ENCODE results near the gene DNM3.

The DNM3 gene

GRCh38 chr1:172323686-172324085 lies 482.4 kb downstream of the DNM3 start:
- H3K9me3 ChIP-seq (ENCODE audit: control insufficient read depth, insufficient read depth, low read depth, low read length): no peaks in the 10 kb centered on the region
- no peak overlapping the region for H3K27ac ChIP-seq (ENCODE audit: extremely low read depth, low read depth, low read length)
- ChIA-PET POLR2A (interaction anchor here (1.3 kb wide), 1 partner anchor 36 kb away, joined by 4 read pairs; no protein-coding TSS in a partner anchor), CTCF (interaction anchor here (0.6 kb wide), 1 partner anchor 98 kb away, joined by 3 read pairs; no protein-coding TSS in a partner anchor)
- H3K36me3 ChIP-seq (ENCODE audit: control insufficient read depth in 2 of 2, insufficient read depth in 1 of 2, low read length in 2 of 2): no peaks in the 10 kb centered on the region
- TF ChIP-seq ZNF175 (tag by site-specific recombination; IDR thresholded peaks at IDR 0.05): no peak
- no peak overlapping the region for H3K4me3 ChIP-seq (ENCODE audit: low read depth, low read length)
- peaks cover 8% of the 10 kb centered on the region for H3K4me1 ChIP-seq (ENCODE audit: control insufficient read depth, insufficient read depth, low read length)

- CTCF ChIA-PET: interaction anchor here (0.6 kb wide), 1 partner anchor 98 kb away, joined by 3 read pairs; no protein-coding TSS in a partner anchor
- H3K27ac ChIP-seq (ENCODE audit: extremely low read depth, low read depth, low read length): no peak overlapping the region
- H3K4me3 ChIP-seq (ENCODE audit: low read depth, low read length): no peak overlapping the region
- TF ChIP-seq ZNF600 (tag by site-specific recombination; IDR thresholded peaks at IDR 0.05) (no peak), ZBTB20 (tag by site-specific recombination; IDR thresholded peaks at IDR 0.05) (no peak), HOXC10 (CRISPR knock-in tag; IDR thresholded peaks at IDR 0.05) (no peak), TSHZ1 (tag by site-specific recombination; IDR thresholded peaks at IDR 0.05; ENCODE audit: borderline replicate concordance) (no peak), BCL11A (tag by site-specific recombination; IDR thresholded peaks at IDR 0.05; ENCODE audit: low read depth) (no peak), ZNF223 (tag by site-specific recombination; IDR thresholded peaks at IDR 0.05) (no peak), ZNF707 (tag by site-specific recombination; IDR thresholded peaks at IDR 0.05) (no peak), ZFP69B (tag by site-specific recombination; IDR thresholded peaks at IDR 0.05) (no peak), YY2 (tag by site-specific recombination; IDR thresholded peaks at IDR 0.05) (no peak), ZEB2 (tag by site-specific recombination; IDR thresholded peaks at IDR 0.05) (no peak), ZNF112 (tag by site-specific recombination; IDR thresholded peaks at IDR 0.05) (no peak), ZNF350 (tag by site-specific recombination; IDR thresholded peaks at IDR 0.05) (no peak)
- TF ChIP-seq, protein P1, sequence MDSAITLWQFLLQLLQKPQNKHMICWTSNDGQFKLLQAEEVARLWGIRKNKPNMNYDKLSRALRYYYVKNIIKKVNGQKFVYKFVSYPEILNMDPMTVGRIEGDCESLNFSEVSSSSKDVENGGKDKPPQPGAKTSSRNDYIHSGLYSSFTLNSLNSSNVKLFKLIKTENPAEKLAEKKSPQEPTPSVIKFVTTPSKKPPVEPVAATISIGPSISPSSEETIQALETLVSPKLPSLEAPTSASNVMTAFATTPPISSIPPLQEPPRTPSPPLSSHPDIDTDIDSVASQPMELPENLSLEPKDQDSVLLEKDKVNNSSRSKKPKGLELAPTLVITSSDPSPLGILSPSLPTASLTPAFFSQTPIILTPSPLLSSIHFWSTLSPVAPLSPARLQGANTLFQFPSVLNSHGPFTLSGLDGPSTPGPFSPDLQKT (IDR thresholded peaks at IDR 0.05; ENCODE audit: borderline replicate concordance, low read depth, low read length): no peak
- TF ChIP-seq, protein P2, sequence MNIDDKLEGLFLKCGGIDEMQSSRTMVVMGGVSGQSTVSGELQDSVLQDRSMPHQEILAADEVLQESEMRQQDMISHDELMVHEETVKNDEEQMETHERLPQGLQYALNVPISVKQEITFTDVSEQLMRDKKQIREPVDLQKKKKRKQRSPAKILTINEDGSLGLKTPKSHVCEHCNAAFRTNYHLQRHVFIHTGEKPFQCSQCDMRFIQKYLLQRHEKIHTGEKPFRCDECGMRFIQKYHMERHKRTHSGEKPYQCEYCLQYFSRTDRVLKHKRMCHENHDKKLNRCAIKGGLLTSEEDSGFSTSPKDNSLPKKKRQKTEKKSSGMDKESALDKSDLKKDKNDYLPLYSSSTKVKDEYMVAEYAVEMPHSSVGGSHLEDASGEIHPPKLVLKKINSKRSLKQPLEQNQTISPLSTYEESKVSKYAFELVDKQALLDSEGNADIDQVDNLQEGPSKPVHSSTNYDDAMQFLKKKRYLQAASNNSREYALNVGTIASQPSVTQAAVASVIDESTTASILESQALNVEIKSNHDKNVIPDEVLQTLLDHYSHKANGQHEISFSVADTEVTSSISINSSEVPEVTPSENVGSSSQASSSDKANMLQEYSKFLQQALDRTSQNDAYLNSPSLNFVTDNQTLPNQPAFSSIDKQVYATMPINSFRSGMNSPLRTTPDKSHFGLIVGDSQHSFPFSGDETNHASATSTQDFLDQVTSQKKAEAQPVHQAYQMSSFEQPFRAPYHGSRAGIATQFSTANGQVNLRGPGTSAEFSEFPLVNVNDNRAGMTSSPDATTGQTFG (tag by site-specific recombination; IDR thresholded peaks at IDR 0.05; ENCODE audit: borderline replicate concordance): no peak
- H3K4me1 ChIP-seq (ENCODE audit: control insufficient read depth, insufficient read depth, low read length): peaks cover 8% of the 10 kb centered on the region
- no peaks in the 10 kb centered on the region for H3K36me3 ChIP-seq (ENCODE audit: control insufficient read depth in 2 of 2, insufficient read depth in 1 of 2, low read length in 2 of 2)
- POLR2A ChIA-PET: no interaction called here
- no peaks in the 10 kb centered on the region for H3K9me3 ChIP-seq (ENCODE audit: control insufficient read depth, insufficient read depth, low read depth, low read length)
These were observed 482.8 kb downstream of the DNM3 start for GRCh38 chr1:172324086-172324485.

DNA sequence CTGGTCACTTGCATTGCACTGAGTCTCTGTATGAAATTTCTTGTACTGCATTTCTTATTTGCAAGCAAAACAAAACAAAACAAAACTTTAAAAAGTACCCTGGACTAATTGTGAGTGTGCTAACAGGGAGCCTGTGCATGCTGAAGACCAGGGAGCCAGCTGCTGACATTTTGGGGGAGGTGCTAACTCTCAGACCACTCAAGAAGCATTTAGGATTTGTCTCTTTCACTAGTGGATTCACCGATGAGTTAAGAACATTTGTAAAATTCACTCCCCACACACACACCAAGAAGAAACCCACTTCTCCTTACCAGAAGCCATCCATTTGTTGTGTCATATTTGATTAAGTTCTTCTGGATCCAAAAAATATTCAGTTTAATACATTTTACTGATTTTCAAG lies 483.5 kb downstream of the DNM3 start:
- peaks cover 8% of the 10 kb centered on the region for H3K4me1 ChIP-seq (ENCODE audit: control insufficient read depth, insufficient read depth, low read length)
- ChIA-PET CTCF (no interaction called here), POLR2A (no interaction called here)
- H3K36me3 ChIP-seq (ENCODE audit: control insufficient read depth in 2 of 2, insufficient read depth in 1 of 2, low read length in 2 of 2): no peaks in the 10 kb centered on the region
- no peaks in the 10 kb centered on the region for H3K9me3 ChIP-seq (ENCODE audit: control insufficient read depth, insufficient read depth, low read depth, low read length)
- no peak overlapping the region for H3K27ac ChIP-seq (ENCODE audit: extremely low read depth, low read depth, low read length)
- no peak overlapping the region for H3K4me3 ChIP-seq (ENCODE audit: low read depth, low read length)
- TF ChIP-seq ZNF530 (tag by site-specific recombination; IDR thresholded peaks at IDR 0.05; ENCODE audit: low read depth) (no peak), ZNF510 (tag by site-specific recombination; IDR thresholded peaks at IDR 0.05; ENCODE audit: insufficient replicate concordance) (no peak), GLIS2 (tag by site-specific recombination; IDR thresholded peaks at IDR 0.05) (no peak), ZNF585B (tag by site-specific recombination; IDR thresholded peaks at IDR 0.05) (no peak), ZNF133 (tag by site-specific recombination; IDR thresholded peaks at IDR 0.05) (no peak), ZNF747 (tag by site-specific recombination; IDR thresholded peaks at IDR 0.05) (no peak), GLIS1 (tag by site-specific recombination; IDR thresholded peaks at IDR 0.05) (no peak), ZNF791 (tag by site-specific recombination; IDR thresholded peaks at IDR 0.05) (no peak), ZNF169 (tag by site-specific recombination; IDR thresholded peaks at IDR 0.05) (no peak), ZNF654 (tag by site-specific recombination; IDR thresholded peaks at IDR 0.05; ENCODE audit: low read depth) (no peak), ZNF488 (tag by site-specific recombination; IDR thresholded peaks at IDR 0.05) (no peak), ZBTB21 (tag by site-specific recombination; IDR thresholded peaks at IDR 0.05) (no peak)
